ENCODE data around the gene API5.

Gene API5

GRCh38 chr11:43376065-43376464 lies 64.3 kb downstream of the API5 start:
- in situ Hi-C loops (cut with MboI; ENCODE audit: low sequenced_read_pairs, unreplicated experiment), result no loop called here
- TF ChIP-seq CTCF (IDR thresholded peaks at IDR 0.05; ENCODE audit: borderline replicate concordance, control extremely low read depth, extremely low read depth, insufficient read depth, missing control alignments), result no peak
- DNase-seq (ENCODE audit: low spot score), result no peak

DNA sequence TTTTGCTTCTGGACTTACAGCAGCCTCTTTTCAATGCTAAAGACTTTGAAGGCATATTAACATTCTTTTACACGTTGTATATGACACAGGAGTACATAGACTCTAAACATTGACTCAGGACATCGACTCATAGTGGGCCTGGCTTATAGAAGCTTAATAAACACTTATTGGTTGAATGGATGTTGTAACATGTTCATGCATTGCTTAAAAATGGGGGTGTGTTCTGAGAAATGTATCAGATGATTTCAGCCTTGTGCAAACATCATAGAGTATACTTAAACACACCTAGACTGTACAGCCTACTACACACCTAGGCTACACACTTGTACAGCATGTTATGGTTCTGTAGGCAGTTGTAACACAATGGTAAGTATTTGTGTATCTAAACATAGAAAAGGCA lies 64.8 kb downstream of the API5 start:
- no peak for DNase-seq (ENCODE audit: low spot score)
- no peak for TF ChIP-seq CTCF (IDR thresholded peaks at IDR 0.05; ENCODE audit: borderline replicate concordance, control extremely low read depth, extremely low read depth, insufficient read depth, missing control alignments)
- in situ Hi-C loops (cut with MboI; ENCODE audit: low sequenced_read_pairs, unreplicated experiment), result no loop called here

- in situ Hi-C loops (cut with MboI; ENCODE audit: low sequenced_read_pairs, unreplicated experiment), result no loop called here
- TF ChIP-seq CTCF (IDR thresholded peaks at IDR 0.05; ENCODE audit: borderline replicate concordance, control extremely low read depth, extremely low read depth, insufficient read depth, missing control alignments), result no peak
- no peak for DNase-seq (ENCODE audit: low spot score)
Measured at GRCh38 chr11:43377389-43377788, 65.6 kb downstream of the API5 start.

DNA sequence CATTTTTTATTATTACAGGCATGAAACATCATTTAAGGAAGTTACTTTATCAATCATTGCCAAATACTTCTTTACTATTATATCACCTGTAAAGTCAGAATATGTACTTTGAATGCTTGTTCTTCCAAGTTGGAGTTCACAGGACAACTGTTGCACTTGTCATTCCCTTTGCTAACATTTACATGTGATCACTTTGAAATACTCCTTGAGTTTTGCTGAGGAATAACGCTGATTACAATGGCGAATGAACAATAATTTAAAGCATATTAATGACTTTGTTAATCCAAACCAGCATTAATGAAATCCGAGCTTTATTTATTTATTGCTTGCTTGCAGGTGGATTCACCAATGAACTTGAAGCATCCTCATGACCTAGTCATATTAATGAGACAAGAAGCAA lies 67.1 kb downstream of the API5 start:
- in situ Hi-C loops (cut with MboI; ENCODE audit: low sequenced_read_pairs, unreplicated experiment), result no loop called here
- no peak for TF ChIP-seq CTCF (IDR thresholded peaks at IDR 0.05; ENCODE audit: borderline replicate concordance, control extremely low read depth, extremely low read depth, insufficient read depth, missing control alignments)
- DNase-seq (ENCODE audit: low spot score), result no peak

DNA sequence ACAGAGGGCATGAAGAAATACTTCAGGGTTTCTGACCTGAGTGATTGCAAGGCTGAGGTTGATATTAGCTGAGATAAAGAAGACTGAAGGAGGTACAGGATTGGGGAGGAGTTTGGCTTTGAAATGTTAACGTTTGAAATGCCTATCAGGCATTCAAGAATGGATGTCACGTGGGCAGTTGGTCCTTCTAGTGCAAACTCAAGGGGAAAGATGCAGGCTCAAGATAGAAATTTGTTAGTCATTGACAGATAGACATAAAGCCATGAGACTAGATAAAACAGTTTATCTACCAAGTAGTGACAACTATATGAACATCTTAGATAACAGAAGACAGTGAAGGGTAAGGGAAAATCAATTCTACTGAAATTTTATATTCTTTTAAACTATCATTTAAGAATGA lies 70.0 kb downstream of the API5 start:
- no peak for TF ChIP-seq CTCF (IDR thresholded peaks at IDR 0.05; ENCODE audit: borderline replicate concordance, control extremely low read depth, extremely low read depth, insufficient read depth, missing control alignments)
- in situ Hi-C loops (cut with MboI; ENCODE audit: low sequenced_read_pairs, unreplicated experiment), result no loop called here
- no peak for DNase-seq (ENCODE audit: low spot score)

DNA sequence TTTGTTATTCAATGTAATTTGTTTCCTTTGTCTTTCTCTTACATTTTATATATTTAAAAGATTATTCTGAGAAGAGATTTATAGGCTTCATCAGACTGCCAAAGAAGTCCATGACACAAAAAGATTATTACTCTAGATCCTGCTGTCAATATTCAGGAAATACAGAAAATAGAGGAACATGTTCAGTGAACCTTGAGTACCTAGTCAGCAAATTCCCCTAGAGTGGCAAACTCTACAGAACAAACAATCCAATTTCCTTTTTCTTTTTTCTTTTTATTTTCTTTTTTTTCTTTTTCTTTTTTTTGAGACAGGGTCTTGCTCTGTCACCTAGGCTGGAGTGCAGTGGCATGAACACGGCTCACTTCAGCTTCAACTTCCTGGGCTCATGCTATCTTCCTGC lies 70.8 kb downstream of the API5 start:
- DNase-seq (ENCODE audit: low spot score), result no peak
- in situ Hi-C loops (cut with MboI; ENCODE audit: low sequenced_read_pairs, unreplicated experiment), result no loop called here
- TF ChIP-seq CTCF (IDR thresholded peaks at IDR 0.05; ENCODE audit: borderline replicate concordance, control extremely low read depth, extremely low read depth, insufficient read depth, missing control alignments), result no peak

DNA sequence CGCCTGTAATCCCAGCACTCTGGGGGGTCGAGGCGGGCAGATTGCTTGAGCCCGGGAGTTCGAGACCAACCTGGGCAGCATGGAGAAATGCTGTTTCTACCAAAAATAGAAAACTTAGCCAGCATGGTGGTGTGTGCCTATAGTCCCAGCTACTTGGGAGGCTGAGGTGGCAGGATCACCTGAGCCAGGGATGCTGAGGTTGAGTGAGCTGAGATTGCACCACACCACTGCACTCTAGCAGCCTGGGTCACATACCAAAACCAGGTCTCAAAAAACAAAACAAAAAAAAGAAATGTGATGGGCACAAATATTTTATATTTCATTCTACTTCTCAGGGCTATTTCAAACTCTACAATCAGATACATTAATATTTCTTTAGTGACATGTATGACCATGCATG lies 72.6 kb downstream of the API5 start:
- in situ Hi-C loops (cut with MboI; ENCODE audit: low sequenced_read_pairs, unreplicated experiment), result no loop called here
- no peak for DNase-seq (ENCODE audit: low spot score)
- TF ChIP-seq CTCF (IDR thresholded peaks at IDR 0.05; ENCODE audit: borderline replicate concordance, control extremely low read depth, extremely low read depth, insufficient read depth, missing control alignments), result no peak

Measured in GM13976 (cell line).